Kidney (tissue), 14 donors: ENCODE results near the gene ATP6V0A4. TPM values are rescaled to one million over a fixed set of nuclear protein-coding genes. Genes with fewer than 3 reads are reported as not detected.
"Not testable (repeated sequence)": the region's sequence is repeated elsewhere in the genome, so short reads cannot be mapped to it uniquely, and the experiment has no call there.

Source experiments
- DNase-seq, 5 donors: peaks; one replicate each; pipeline ENCODE4 v3.0.0-alpha.2; 2013 to 2020
- FAIRE-seq: peaks from 2 replicates; lab custom pipeline; 2012; peaks lifted over from hg19 to GRCh38; lab: Jason Lieb, UNC
- H3K27ac ChIP-seq, 2 donors: one replicate each; pipeline ENCODE4 v1.7.0; 2013; ENCODE audit warnings: low read depth in 2 of 2, low read length in 2 of 2, inconsistent platforms in 1 of 2
- H3K27me3 ChIP-seq: one replicate; pipeline ENCODE4 v1.7.1; 2013; ENCODE audit warnings: low read length, inconsistent platforms; ENCODE audit not compliant: control insufficient read depth, insufficient read depth
- H3K36me3 ChIP-seq, 3 donors: one replicate each; pipeline versions ENCODE4 v1.7.0 to v1.7.1; 2013; ENCODE audit warnings: low read length in 3 of 3, control low read depth in 1 of 3, inconsistent platforms in 1 of 3; ENCODE audit not compliant: insufficient read depth in 3 of 3, control insufficient read depth in 2 of 3
- H3K4me1 ChIP-seq, 3 donors: one replicate each; pipeline versions ENCODE4 v1.7.0 to v1.7.1; 2013; ENCODE audit warnings: low read length in 3 of 3, inconsistent platforms in 1 of 3, low read depth in 1 of 3; ENCODE audit not compliant: control insufficient read depth in 2 of 3, insufficient read depth in 2 of 3
- H3K4me3 ChIP-seq, 3 donors: one replicate each; pipeline versions ENCODE4 v1.7.0 to v1.8.1; 2013; ENCODE audit warnings: low read length in 3 of 3, control low read depth in 1 of 3, inconsistent platforms in 1 of 3
- H3K9ac ChIP-seq, 3 donors: one replicate each; pipeline versions ENCODE4 v1.7.0 to v1.7.1; 2013; ENCODE audit warnings: low read length in 3 of 3, control low read depth in 1 of 3, inconsistent platforms in 1 of 3
- H3K9me3 ChIP-seq, 3 donors: one replicate each; pipeline versions ENCODE4 v1.7.0 to v1.7.1; 2013; ENCODE audit warnings: low read length in 3 of 3, control low read depth in 1 of 3, inconsistent platforms in 1 of 3; ENCODE audit not compliant: control insufficient read depth in 2 of 3, insufficient read depth in 1 of 3
- intact Hi-C: fragments of 100-400 bp; cut with DNase I; formaldehyde crosslinking; loops from one replicate; pipeline ENCODE4 v1.11.1; 2022
- polyA plus RNA-seq: library from polyadenylated mRNA; stranded (reverse); fragments of 350-450 nt; fragmentation: Illumina TruSeq; extraction: RNeasy Lipid Tissue Mini Kit (QIAGEN cat#74804); gene quantifications from one replicate; pipeline ENCODE4 v1.2.3, GENCODE V29; 2014; ENCODE audit warnings: low read depth, low replicate concordance; ENCODE audit not compliant: insufficient read depth
- total RNA-seq: library from RNA; stranded (reverse); fragmentation: NEBNext Ultra II Directional; extraction: Animal tissue kit (Norgen Biotek cat#: 25700); gene quantifications from one replicate; pipeline ENCODE4 v1.2.1, GENCODE V29; 2021
- TF ChIP-seq, protein P1 (sequence below): IDR thresholded peaks from 3 replicates; pipeline ENCODE4 v1.5.1; 2012; ENCODE audit warnings: mild to moderate bottlenecking, moderate library complexity, borderline replicate concordance; ENCODE audit not compliant: insufficient read depth; ENCODE audit errors: extremely low read depth
- donor health status: control.
- donor health status: control.
- donor health status: control.
- donor health status: control.
- donor health status: control.
- donor health status: DM: yes; HTN: yes; CAD: no.
- donor health status: Normal renal cell carcinoma (clear cell type).

Gene ATP6V0A4
- total and polyA plus RNA-seq, 2 donors from 2014 or later = 30.5 to 140 TPM

DNA sequence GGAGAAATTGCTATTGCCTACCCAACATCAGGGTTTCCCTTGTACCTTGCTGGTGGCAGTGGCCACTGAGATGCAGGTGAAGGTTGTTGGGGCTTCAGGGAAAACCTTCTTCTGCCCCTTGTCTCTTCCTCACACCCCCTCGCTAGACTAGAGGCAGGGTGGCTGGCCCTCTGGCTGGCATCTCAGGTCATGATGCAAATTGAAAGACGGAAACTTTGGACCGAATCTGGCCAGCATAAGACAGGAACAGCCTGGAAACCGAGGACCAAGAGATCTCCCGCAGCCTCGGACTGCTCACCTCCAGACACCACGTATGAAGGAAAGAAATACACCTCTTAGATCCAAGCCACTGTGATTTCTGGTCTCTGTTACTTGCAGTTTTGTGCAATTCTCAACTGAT lies 99.7 kb downstream of the ATP6V0A4 start:
- Histone ChIP-seq H3K4me1 (no peaks in the 10 kb centered on the region), H3K27ac (no peak overlapping the region), H3K27me3 (no peaks in the 10 kb centered on the region), H3K9ac (no peak overlapping the region), H3K9me3 (no peaks in the 10 kb centered on the region), H3K4me3 (no peak overlapping the region), H3K36me3 (no peaks in the 10 kb centered on the region)
- DNase-seq (no peak), FAIRE-seq (no peak)
- TF ChIP-seq, protein P1, sequence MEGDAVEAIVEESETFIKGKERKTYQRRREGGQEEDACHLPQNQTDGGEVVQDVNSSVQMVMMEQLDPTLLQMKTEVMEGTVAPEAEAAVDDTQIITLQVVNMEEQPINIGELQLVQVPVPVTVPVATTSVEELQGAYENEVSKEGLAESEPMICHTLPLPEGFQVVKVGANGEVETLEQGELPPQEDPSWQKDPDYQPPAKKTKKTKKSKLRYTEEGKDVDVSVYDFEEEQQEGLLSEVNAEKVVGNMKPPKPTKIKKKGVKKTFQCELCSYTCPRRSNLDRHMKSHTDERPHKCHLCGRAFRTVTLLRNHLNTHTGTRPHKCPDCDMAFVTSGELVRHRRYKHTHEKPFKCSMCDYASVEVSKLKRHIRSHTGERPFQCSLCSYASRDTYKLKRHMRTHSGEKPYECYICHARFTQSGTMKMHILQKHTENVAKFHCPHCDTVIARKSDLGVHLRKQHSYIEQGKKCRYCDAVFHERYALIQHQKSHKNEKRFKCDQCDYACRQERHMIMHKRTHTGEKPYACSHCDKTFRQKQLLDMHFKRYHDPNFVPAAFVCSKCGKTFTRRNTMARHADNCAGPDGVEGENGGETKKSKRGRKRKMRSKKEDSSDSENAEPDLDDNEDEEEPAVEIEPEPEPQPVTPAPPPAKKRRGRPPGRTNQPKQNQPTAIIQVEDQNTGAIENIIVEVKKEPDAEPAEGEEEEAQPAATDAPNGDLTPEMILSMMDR = no peak
- intact Hi-C loops = no loop called here

GRCh38 chr7:138697535-138698182 lies 100.3 kb downstream of the ATP6V0A4 start:
- no peaks in the 10 kb centered on the region for H3K36me3 ChIP-seq
- DNase-seq (no peak), FAIRE-seq (no peak)
- no peaks in the 10 kb centered on the region for H3K4me1 ChIP-seq
- TF ChIP-seq, protein P1 = no peak
- H3K4me3 ChIP-seq = no peak overlapping the region
- H3K27me3 ChIP-seq = no peaks in the 10 kb centered on the region
- no peak overlapping the region for H3K27ac ChIP-seq
- no peaks in the 10 kb centered on the region for H3K9me3 ChIP-seq
- H3K9ac ChIP-seq = no peak overlapping the region
- intact Hi-C loops = no loop called here

GRCh38 chr7:138695776-138696175 lies 102.2 kb downstream of the ATP6V0A4 start:
- DNase-seq, H3K36me3 ChIP-seq, H3K4me1 ChIP-seq, FAIRE-seq, H3K27me3 ChIP-seq, H3K4me3 ChIP-seq, H3K9ac ChIP-seq, H3K27ac ChIP-seq, intact Hi-C loops, H3K9me3 ChIP-seq: not testable (repeated sequence)

GRCh38 chr7:138695106-138695505 lies 102.9 kb downstream of the ATP6V0A4 start:
- intact Hi-C loops = no loop called here
- DNase-seq = no peak
- Histone ChIP-seq H3K9me3 (no peaks in the 10 kb centered on the region), H3K9ac (no peak overlapping the region), H3K4me3 (no peak overlapping the region), H3K27ac (no peak overlapping the region), H3K27me3 (no peaks in the 10 kb centered on the region), H3K36me3 (no peaks in the 10 kb centered on the region), H3K4me1 (no peaks in the 10 kb centered on the region)
- TF ChIP-seq, protein P1 = no peak
- FAIRE-seq = no peak
